CD4-positive, alpha-beta T cell treated with Interleukin-12 subunit alpha and Interleukin-12 subunit beta, for 1 hour (primary cell): ENCODE measurements around the gene ETAA1.

Source experiments
- DNase-seq: peaks from one replicate; pipeline ENCODE4 v3.0.0-alpha.2; 2020

ETAA1 gene

DNA sequence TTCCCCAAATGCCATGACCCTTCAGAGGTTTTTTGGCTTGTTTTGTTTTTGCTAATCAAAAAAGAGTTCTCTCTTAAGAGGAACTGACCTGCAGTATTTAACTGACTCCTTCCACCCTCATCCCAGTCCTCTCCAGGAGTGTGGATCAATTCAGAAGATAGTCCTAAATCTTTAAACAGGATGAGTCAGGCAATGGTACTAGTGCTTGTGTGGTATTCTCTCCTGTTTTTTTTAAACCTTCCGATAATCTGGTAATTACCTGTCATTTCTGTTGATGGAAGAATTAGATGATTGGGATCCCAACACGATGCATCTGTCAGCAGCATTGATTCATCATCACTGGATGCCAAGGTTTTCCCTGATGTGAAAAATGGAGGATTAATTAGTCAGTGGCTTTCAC, 41.2 kb downstream of the ETAA1 start:
- no peak for DNase-seq

- DNase-seq, result no peak
Measured at GRCh38 chr2:67445652-67446268, 48.6 kb downstream of the ETAA1 start.

DNA sequence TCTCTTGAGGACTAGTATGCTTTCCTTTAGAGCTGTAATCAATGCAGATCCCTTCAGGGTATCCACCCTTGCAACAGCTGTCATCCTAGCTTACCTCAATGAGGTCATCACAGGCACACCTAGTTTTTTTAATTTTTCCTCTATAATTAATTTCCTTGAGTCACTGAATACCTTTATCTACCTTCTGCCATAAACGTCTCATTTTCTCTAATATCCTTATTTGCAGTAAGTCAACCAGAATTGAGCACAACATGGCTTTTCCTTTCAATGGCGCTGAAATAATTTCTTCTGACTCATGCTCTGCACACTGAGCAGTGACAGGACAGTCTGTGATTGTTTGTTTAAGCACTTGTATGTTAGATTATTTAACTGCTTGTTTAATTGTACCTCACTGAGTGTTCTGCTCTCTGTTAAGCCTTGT, 49.4 kb downstream of the ETAA1 start:
- DNase-seq, result no peak

DNA sequence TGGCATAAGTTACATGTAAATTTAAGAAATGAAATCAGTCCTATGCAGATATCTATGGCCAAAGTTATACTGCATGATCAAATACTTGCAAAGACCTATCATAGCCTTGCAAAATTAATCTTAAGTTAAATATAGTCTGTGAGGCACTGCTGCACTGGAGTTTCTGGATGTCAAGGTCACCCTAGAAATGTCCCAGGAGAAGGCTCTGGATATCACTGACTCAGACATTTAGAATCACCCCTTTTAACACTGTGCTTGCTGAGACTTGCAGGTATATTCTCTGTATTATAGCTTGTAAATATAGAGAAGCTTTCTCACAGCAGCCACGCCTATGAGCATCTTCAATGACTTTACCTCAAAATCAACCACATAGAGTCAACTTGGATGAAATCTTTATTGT, 51.5 kb downstream of the ETAA1 start:
- DNase-seq, result no peak

- DNase-seq, result no peak
Measured at GRCh38 chr2:67451086-67451832, 54.1 kb downstream of the ETAA1 start.

- no peak for DNase-seq
Measured at GRCh38 chr2:67453310-67453709, 56.2 kb downstream of the ETAA1 start.

DNA sequence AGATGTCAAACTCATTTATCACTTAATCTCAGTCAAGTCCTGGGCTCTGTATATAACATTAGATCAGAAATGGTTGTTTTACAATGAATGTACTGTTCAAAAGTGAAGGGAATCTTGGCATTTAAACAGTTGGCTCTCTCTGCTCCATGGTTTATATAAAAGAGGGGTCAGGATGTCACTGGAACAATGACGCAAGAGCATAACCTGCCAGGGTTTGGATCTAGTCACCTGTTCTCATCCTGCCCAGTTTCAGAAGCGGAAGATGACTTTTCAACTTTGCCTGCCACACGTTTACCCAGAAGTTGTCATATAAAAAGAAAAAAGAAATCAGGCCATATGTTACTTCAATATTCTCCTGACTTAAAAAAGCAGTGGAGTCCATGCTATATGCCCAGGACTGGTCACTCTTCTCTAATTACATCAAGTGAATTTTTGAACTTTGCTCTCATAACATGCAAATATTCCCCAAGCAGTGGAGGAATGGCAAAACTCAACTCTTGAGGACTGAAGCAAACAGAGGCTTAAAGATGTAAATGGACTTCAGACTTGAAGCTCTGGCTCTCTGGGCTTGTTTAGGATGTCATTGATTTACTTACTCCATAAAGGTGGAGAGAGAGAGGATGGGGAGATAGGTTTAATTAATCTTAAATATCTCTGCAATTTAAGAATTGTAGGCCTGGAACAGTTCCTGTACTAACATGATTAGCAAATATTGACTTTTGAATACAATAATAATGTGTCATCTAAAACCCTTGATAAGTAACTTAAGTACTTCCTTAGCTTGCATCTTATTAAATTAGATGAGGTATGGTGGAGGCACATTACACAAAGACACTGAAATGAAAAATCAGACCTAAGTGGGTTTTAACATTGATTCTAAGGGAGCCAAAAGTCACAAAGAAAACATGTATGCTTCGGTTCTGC, 58.3 kb downstream of the ETAA1 start:
- no peak for DNase-seq

DNA sequence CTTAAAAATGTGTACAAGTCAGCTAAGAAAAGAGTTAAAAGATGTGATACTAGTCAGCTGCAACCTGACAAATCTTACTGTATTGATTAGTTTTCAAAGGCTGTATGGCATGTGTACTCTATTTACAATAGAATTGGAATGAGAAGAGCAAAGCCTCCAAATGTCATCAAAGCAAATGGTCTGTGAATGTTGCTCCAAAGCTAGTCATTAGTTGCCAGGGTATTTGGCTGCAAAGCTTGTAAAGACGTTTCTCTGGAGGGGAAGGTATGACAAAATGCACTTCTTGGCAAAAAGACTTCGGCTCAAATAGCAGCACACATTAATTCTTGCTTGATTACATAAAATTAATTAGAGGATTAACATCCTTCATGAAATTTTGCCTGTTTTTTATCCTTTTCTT, 59.3 kb downstream of the ETAA1 start:
- DNase-seq, result no peak

GRCh38 chr2:67457699-67458098, 60.6 kb downstream of the ETAA1 start:
- DNase-seq, result no peak

DNA sequence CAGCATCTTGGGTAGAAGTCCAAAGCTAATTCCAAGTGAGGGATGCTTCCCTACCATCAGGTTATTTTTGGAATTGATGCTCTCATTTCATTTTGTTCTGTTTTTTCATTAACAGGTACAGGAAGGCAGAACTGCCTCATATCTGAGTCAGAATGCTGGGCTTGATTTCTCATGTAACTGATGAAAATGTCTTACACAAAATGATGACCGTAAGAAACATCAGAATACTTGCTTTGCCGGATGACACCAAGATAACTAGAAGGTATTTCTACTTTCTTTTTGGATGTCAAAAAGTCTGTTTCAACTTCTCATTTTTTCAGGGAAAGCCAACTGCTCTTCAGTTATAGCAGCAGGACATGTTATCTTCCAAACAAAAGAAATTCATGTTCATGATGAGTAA, 62.6 kb downstream of the ETAA1 start:
- DNase-seq, result no peak
